Middle frontal gyrus (tissue), 1 donor: ENCODE data around the gene MALAT1.
A peak's percentile ranks its signal among the peaks of the same experiment; 100 is the strongest.

Experiments
- DNase-seq: peaks from one replicate; pipeline ENCODE4 v3.0.0-alpha.2; 2015; ENCODE audit warnings: low spot score; ENCODE audit errors: extremely low spot score

The MALAT1 gene

GRCh38 chr11:65479184-65480145 lies 19.4 kb upstream of the MALAT1 start:
- DNase-seq: no peak

GRCh38 chr11:65482306-65482850 lies 16.5 kb upstream of the MALAT1 start:
- DNase-seq: no peak

GRCh38 chr11:65485920-65486219 lies 13.0 kb upstream of the MALAT1 start:
- no peak for DNase-seq

GRCh38 chr11:65486570-65487466 lies 12.0 kb upstream of the MALAT1 start:
- DNase-seq: no peak

- peak; percentile 100 for DNase-seq
Measured at GRCh38 chr11:65487467-65488272, 11.2 kb upstream of the MALAT1 start.

- DNase-seq: no peak
Measured at GRCh38 chr11:65488273-65489034, 10.4 kb upstream of the MALAT1 start.

- no peak for DNase-seq
Measured at GRCh38 chr11:65489035-65489705, 9.7 kb upstream of the MALAT1 start.

- no peak for DNase-seq
Measured at GRCh38 chr11:65489706-65490320, 9.0 kb upstream of the MALAT1 start.

- no peak for DNase-seq
Measured at GRCh38 chr11:65491163-65491465, 7.7 kb upstream of the MALAT1 start.

- DNase-seq: no peak
Measured at GRCh38 chr11:65491614-65492386, 7.0 kb upstream of the MALAT1 start.

- no peak for DNase-seq
Measured at GRCh38 chr11:65492387-65492636, 6.5 kb upstream of the MALAT1 start.

- DNase-seq: peak; percentile 50
Measured at GRCh38 chr11:65492637-65493366, 6.0 kb upstream of the MALAT1 start.

- no peak for DNase-seq
Measured at GRCh38 chr11:65493367-65494176, 5.3 kb upstream of the MALAT1 start.

GRCh38 chr11:65496304-65497140 lies 2.3 kb upstream of the MALAT1 start:
- DNase-seq: no peak

- peak; percentile 96 for DNase-seq
Measured at GRCh38 chr11:65497141-65498041, 1.5 kb upstream of the MALAT1 start.
